Esophagus muscularis mucosa (tissue), 4 donors: ENCODE results near the gene KHDC4. TPM values are rescaled to one million over a fixed set of nuclear protein-coding genes. Genes with fewer than 3 reads are reported as not detected.
A peak's percentile ranks its signal among the peaks of the same experiment; 100 is the strongest.

Experiments
- DNase-seq: peaks from one replicate; pipeline ENCODE4 v3.0.0-alpha.2; 2017; ENCODE audit errors: extremely low spot score
- H3K27ac ChIP-seq, 4 donors: fragments of 200-600 bp; sonication (generic); replicated peaks in 1 of 4; 1 replicate in 3 of 4; 2 replicates in 1 of 4; pipeline ENCODE4 v1.5.1; 2016 to 2019; ENCODE audit warnings: mild to moderate bottlenecking in 1 of 4
- H3K27me3 ChIP-seq, 4 donors: fragments of 200-600 bp; sonication (generic); one replicate each; pipeline versions ENCODE4 v1.5.1 to v1.6.0; 2016 to 2019
- H3K36me3 ChIP-seq, 4 donors: fragments of 200-600 bp; sonication (generic); one replicate each; pipeline ENCODE4 v1.5.1; 2016 to 2019
- H3K4me1 ChIP-seq, 4 donors: fragments of 200-600 bp; sonication (generic); one replicate each; pipeline ENCODE4 v1.5.1; 2016 to 2019
- H3K4me3 ChIP-seq, 4 donors: fragments of 200-600 bp; sonication (generic); 1 replicate in 2 of 4; 2 replicates in 2 of 4; pipeline ENCODE4 v1.5.1; 2016 to 2019; ENCODE audit warnings: mild to moderate bottlenecking in 4 of 4, moderate library complexity in 1 of 4
- H3K9me3 ChIP-seq, 4 donors: fragments of 200-600 bp; sonication (generic); 1 replicate in 3 of 4; 2 replicates in 1 of 4; pipeline ENCODE4 v1.5.1; 2016 to 2019
- EP300 ChIP-seq: sonication (generic); formaldehyde crosslinking; IDR thresholded peaks from one replicate; pipeline ENCODE4 v1.6.1; 2017; ENCODE audit warnings: antibody characterized with exemption
- POLR2A ChIP-seq: fragments of 450-650 bp; IDR thresholded peaks from one replicate; pipeline ENCODE4 v1.6.1; 2017; ENCODE audit warnings: antibody characterized with exemption, moderate library complexity, mild to moderate bottlenecking, low read depth
- POLR2AphosphoS5 ChIP-seq, 2 donors: sonication (generic); formaldehyde crosslinking; IDR thresholded peaks; one replicate each; pipeline ENCODE4 v1.6.1; 2017; ENCODE audit warnings: antibody characterized with exemption in 2 of 2
- WGBS: methylation state at CpG from one replicate; pipeline ENCODE4 v1.1.5; 2018; 5-methylcytosine and 5-hydroxymethylcytosine counted together
- intact Hi-C: fragments of 100-400 bp; cut with DNase I; formaldehyde crosslinking; loops from one replicate; pipeline ENCODE4 v1.15.1; 2023
- total RNA-seq, 4 donors: library from RNA; depleted of rRNA; stranded (reverse); fragments of >200 nt; gene quantifications; one replicate each; pipeline versions ENCODE4 v1.1.0 to v1.2.1, GENCODE V29; 2016
- TF ChIP-seq, protein P1 (sequence below), 3 experiments: fragments of 200-600 bp in 2 of 3; fragments of 450-650 bp in 1 of 3; sonication (generic) in 2 of 3; IDR thresholded peaks; one replicate each; pipeline ENCODE4 v1.5.1; 2017 to 2019; ENCODE audit warnings: antibody characterized with exemption in 3 of 3, mild to moderate bottlenecking in 2 of 3, moderate library complexity in 1 of 3

KHDC4 gene
- total RNA-seq, 4 donors from 2014 or later: 25.8 to 41.5 (median 29.2) TPM

DNA sequence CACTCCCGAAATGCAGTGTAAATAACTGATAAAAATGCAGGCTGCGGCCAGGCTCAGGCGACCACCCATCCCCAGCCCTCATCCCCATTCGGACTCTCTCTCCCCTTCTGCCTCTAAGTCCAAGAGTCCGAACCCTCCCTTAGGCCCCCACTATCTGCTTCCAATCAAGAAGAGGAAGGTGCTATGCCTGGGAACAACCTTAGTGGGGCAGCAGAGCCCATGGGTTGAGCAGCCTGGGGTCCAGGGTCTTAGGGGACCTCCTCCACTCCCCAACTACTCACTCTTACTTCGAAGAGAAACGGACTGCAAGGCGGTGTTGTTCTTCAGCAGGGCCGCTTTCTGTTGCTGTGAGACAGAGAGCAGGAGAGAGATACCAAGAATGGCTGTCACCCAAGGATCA, 31.9 kb upstream of the KHDC4 start:
- no peak for DNase-seq
- no peaks in the 10 kb centered on the region for H3K9me3 ChIP-seq
- WGBS: 69% methylated on average over 9 of the region's 9 CpGs
- no peak overlapping the region for H3K4me3 ChIP-seq
- intact Hi-C loops: no loop called here
- H3K27me3 ChIP-seq: no peaks in the 10 kb centered on the region
- peaks cover 38 to 75% (median 66%) of the 10 kb centered on the region in 4 donors for H3K36me3 ChIP-seq
- peak overlapping the region; percentile 79 to 97 (median 91) for H3K27ac ChIP-seq
- H3K4me1 ChIP-seq: peaks cover 76 to 91% (median 80%) of the 10 kb centered on the region in 4 donors
- no peak for TF ChIP-seq POLR2AphosphoS5 (IDR thresholded peaks at IDR 0.05)
- TF ChIP-seq, protein P1, sequence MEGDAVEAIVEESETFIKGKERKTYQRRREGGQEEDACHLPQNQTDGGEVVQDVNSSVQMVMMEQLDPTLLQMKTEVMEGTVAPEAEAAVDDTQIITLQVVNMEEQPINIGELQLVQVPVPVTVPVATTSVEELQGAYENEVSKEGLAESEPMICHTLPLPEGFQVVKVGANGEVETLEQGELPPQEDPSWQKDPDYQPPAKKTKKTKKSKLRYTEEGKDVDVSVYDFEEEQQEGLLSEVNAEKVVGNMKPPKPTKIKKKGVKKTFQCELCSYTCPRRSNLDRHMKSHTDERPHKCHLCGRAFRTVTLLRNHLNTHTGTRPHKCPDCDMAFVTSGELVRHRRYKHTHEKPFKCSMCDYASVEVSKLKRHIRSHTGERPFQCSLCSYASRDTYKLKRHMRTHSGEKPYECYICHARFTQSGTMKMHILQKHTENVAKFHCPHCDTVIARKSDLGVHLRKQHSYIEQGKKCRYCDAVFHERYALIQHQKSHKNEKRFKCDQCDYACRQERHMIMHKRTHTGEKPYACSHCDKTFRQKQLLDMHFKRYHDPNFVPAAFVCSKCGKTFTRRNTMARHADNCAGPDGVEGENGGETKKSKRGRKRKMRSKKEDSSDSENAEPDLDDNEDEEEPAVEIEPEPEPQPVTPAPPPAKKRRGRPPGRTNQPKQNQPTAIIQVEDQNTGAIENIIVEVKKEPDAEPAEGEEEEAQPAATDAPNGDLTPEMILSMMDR (IDR thresholded peaks at IDR 0.05): peak in 2 of 3 experiments; percentile 12 to 32

DNA sequence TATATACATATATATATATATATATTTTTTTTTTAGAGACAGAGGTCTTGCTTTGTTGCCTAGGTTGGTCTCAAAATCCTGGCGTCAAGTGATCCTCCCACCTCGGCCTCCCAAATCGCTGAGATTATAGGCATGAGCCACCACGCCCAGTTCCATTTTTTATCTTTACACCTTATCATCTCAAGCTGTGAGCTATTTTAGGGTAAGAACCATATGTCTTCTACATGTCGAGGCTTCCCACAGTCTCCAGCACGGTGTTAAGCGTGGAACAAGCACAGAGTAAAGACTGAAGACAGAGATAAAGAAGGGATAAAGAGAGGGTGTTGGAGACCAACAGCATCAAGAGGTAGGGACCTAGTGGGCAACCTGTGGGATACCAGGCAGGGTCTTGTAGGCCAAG, 30.0 kb upstream of the KHDC4 start:
- Histone ChIP-seq H3K4me1 (peaks cover 68 to 83% (median 73%) of the 10 kb centered on the region in 4 donors), H3K36me3 (peaks cover 44 to 91% (median 81%) of the 10 kb centered on the region in 4 donors), H3K4me3 (no peak overlapping the region), H3K9me3 (no peaks in the 10 kb centered on the region), H3K27me3 (no peaks in the 10 kb centered on the region), H3K27ac (peak overlapping the region in 1 of 4 donors; percentile 13)
- TF ChIP-seq POLR2A (no peak), POLR2AphosphoS5 (IDR thresholded peaks at IDR 0.05) (no peak)
- TF ChIP-seq, protein P1 (IDR thresholded peaks at IDR 0.05): no peak
- intact Hi-C loops: no loop called here
- DNase-seq: no peak
- WGBS: 91% methylated on average over 7 of the region's 7 CpGs

DNA sequence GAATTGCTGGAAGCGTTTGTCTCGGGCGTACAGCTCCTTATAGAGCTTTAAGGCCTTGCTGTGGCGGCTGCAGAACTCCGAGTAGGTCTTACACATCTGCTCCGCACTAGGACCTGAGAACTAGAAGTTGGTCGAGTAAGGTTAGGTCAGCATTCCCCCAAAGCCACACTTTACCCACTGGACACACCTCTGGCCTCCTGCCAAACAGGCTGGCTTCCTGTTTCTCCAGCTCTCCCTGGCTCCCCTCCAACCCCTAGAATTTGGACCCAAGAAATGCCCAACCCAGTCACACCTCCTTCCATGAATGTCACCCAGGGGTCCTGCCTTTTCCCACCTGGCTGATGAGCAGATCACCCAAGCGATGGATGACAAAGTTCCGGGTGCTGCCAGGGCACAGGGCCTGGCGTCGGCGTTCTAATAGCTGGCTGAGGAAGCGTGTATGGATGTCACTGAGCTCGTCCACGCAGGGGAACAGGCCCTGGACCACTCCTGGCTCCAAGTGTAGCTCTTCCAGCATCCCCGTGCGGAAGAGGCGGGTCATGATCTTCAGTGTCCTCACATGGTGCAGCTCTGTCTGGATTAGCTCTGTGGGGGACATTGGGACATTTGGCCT, 28.5 kb upstream of the KHDC4 start:
- no peak for DNase-seq
- TF ChIP-seq POLR2AphosphoS5 (IDR thresholded peaks at IDR 0.05) (peak in 1 of 2 donors; percentile 11), POLR2A (no peak), EP300 (no peak)
- TF ChIP-seq, protein P1 (IDR thresholded peaks at IDR 0.05): no peak
- Histone ChIP-seq H3K4me1 (peaks cover 53 to 68% (median 58%) of the 10 kb centered on the region in 4 donors), H3K27ac (peak overlapping the region; percentile 69 to 84 (median 78)), H3K36me3 (peaks cover 57 to 94% (median 90%) of the 10 kb centered on the region in 4 donors), H3K4me3 (no peak overlapping the region), H3K9me3 (no peaks in the 10 kb centered on the region), H3K27me3 (no peaks in the 10 kb centered on the region)
- intact Hi-C loops: no loop called here
- WGBS: 64% methylated on average over 8 of the region's 18 CpGs

DNA sequence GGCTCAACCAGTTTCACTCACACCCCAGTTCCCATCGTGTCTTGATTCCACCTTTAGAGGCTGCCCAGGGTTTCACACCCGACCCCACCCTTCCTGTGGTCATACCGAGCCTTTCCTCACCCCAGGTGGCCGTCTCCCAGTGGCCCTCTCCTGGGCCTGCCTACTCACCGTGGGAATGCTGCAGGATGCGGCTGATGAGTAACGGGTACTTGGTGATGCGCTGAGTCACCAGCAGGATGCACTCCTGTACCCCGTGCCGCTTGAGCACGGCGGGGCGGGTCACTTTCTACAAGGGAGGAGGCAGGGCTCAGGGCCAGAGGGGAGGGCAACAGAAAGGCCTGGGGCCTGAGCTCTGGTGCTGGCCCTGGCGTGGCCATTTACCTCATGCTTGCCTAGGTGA, 27.7 kb upstream of the KHDC4 start:
- no peak overlapping the region for H3K4me3 ChIP-seq
- no peaks in the 10 kb centered on the region for H3K9me3 ChIP-seq
- DNase-seq: no peak
- 38% methylated on average over 13 of the region's 14 CpGs for WGBS
- H3K27ac ChIP-seq: peak overlapping the region; percentile 69 to 84 (median 78)
- TF ChIP-seq, protein P1 (IDR thresholded peaks at IDR 0.05): peak; percentile 48 to 66 (median 61)
- no peak for TF ChIP-seq EP300
- TF ChIP-seq POLR2A: no peak
- peak; percentile 75 to 80 for TF ChIP-seq POLR2AphosphoS5 (IDR thresholded peaks at IDR 0.05)
- no peaks in the 10 kb centered on the region for H3K27me3 ChIP-seq
- peaks cover 45 to 61% (median 50%) of the 10 kb centered on the region in 4 donors for H3K4me1 ChIP-seq
- peaks cover 64 to 100% (median 96%) of the 10 kb centered on the region in 4 donors for H3K36me3 ChIP-seq
- intact Hi-C loops: loop anchor here (2.0 kb wide), 1 partner anchor 21 kb away; no protein-coding TSS in a partner anchor
